GM20000 (cell line): Measurements from ENCODE around the gene ACD.
A peak's percentile ranks its signal among the peaks of the same experiment; 100 is the strongest.

Source experiments
- DNase-seq: peaks from one replicate; pipeline ENCODE4 v3.0.0; 2012; ENCODE audit warnings: low spot score
- CTCF ChIP-seq: IDR thresholded peaks from 2 replicates; pipeline ENCODE4 v1.5.1; 2012; ENCODE audit warnings: mild to moderate bottlenecking, control low read depth; ENCODE audit errors: extremely low read depth, missing control alignments

Gene ACD

GRCh38 chr16:67659675-67660563 lies at the start of gene ACD:
TSS of gene ACD (minus strand) at chr16:67660260. CDS start at chr16:67660220, 40 bp downstream.
- no peak for TF ChIP-seq CTCF
- peak; percentile 100 for DNase-seq

GRCh38 chr16:67709050-67709449 lies 49.0 kb upstream of the ACD start:
- no peak for DNase-seq
- TF ChIP-seq CTCF = no peak

- DNase-seq = no peak
- TF ChIP-seq CTCF = no peak
Measured at GRCh38 chr16:67708368-67708771, 48.3 kb upstream of the ACD start.

GRCh38 chr16:67707790-67708189 lies 47.7 kb upstream of the ACD start:
- DNase-seq = no peak
- TF ChIP-seq CTCF = no peak

- no peak for DNase-seq
- TF ChIP-seq CTCF = no peak
Measured at GRCh38 chr16:67707210-67707609, 47.1 kb upstream of the ACD start.

GRCh38 chr16:67704110-67704509 lies 44.0 kb upstream of the ACD start:
- TF ChIP-seq CTCF = no peak
- DNase-seq = no peak

GRCh38 chr16:67703626-67704025 lies 43.6 kb upstream of the ACD start:
- no peak for TF ChIP-seq CTCF
- no peak for DNase-seq
